Endothelial cell (in vitro differentiated cells): ENCODE results near the gene HSP90AA1. TPM values are rescaled to one million over a fixed set of nuclear protein-coding genes. Genes with fewer than 3 reads are reported as not detected.

Experiments used
- DNase-seq: peaks from one replicate; pipeline ENCODE4 v3.0.0; 2021; ENCODE audit warnings: low spot score
- H3K27ac Mint-ChIP-seq: one replicate; pipeline ENCODE4 v1.8.0; 2021; ENCODE audit warnings: mixed read lengths, inconsistent platforms; ENCODE audit not compliant: unreplicated experiment
- H3K27me3 Mint-ChIP-seq: one replicate; pipeline ENCODE4 v1.8.0; 2021; ENCODE audit warnings: mild to moderate bottlenecking, moderate library complexity, mixed read lengths, inconsistent platforms; ENCODE audit not compliant: unreplicated experiment
- H3K36me3 Mint-ChIP-seq: one replicate; pipeline ENCODE4 v1.8.0; 2021; ENCODE audit warnings: mild to moderate bottlenecking, low read depth, mixed read lengths, inconsistent platforms; ENCODE audit not compliant: unreplicated experiment
- H3K4me1 Mint-ChIP-seq: one replicate; pipeline ENCODE4 v1.8.0; 2021; ENCODE audit warnings: mild to moderate bottlenecking, mixed read lengths, inconsistent platforms; ENCODE audit not compliant: unreplicated experiment
- H3K4me3 Mint-ChIP-seq: one replicate; pipeline ENCODE4 v1.8.0; 2021; ENCODE audit warnings: mild to moderate bottlenecking, mixed read lengths, inconsistent platforms; ENCODE audit not compliant: unreplicated experiment
- H3K9me3 Mint-ChIP-seq: one replicate; pipeline ENCODE4 v1.8.0; 2021; ENCODE audit warnings: mixed read lengths, inconsistent platforms; ENCODE audit not compliant: unreplicated experiment
- total RNA-seq: library from RNA; stranded (reverse); fragmentation: NEBNext Ultra II Directional; extraction: Animal tissue kit (Norgen Biotek cat#: 25700); gene quantifications from one replicate; pipeline ENCODE4 v1.2.1, GENCODE V29; 2021; ENCODE audit not compliant: unreplicated experiment
- TF ChIP-seq, protein P1 (sequence below): fragments of 200-600 bp; sonication (generic); IDR thresholded peaks from one replicate; pipeline ENCODE4 v1.5.0; 2021; ENCODE audit warnings: antibody characterized with exemption; ENCODE audit not compliant: unreplicated experiment

Gene HSP90AA1
- total RNA-seq, 1 donor from 2014 or later, result 246 TPM

DNA sequence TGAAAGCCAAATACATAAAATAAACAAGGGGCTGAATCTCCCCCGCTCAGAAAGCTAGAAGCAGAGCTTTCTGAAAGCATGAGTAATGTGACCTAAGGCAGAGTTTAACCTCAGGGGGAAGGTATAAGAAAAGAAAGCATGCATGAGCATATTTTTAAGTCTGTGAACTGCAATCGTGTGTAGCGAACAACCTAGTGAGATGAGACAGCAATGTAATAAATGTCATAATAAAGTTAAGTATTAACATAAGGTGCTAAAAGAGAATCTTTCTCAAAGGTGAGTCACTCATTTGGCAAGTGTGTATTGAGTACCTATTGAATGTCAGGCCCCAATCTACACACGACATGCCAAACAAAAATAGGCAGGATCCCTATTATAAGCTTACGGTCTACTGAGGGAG, 38.7 kb upstream of the HSP90AA1 start:
- peaks cover 3% of the 10 kb centered on the region for H3K36me3 Mint-ChIP-seq
- H3K4me3 Mint-ChIP-seq, result no peak overlapping the region
- H3K9me3 Mint-ChIP-seq, result no peaks in the 10 kb centered on the region
- H3K4me1 Mint-ChIP-seq, result peaks cover 11% of the 10 kb centered on the region
- DNase-seq, result no peak
- TF ChIP-seq, protein P1, sequence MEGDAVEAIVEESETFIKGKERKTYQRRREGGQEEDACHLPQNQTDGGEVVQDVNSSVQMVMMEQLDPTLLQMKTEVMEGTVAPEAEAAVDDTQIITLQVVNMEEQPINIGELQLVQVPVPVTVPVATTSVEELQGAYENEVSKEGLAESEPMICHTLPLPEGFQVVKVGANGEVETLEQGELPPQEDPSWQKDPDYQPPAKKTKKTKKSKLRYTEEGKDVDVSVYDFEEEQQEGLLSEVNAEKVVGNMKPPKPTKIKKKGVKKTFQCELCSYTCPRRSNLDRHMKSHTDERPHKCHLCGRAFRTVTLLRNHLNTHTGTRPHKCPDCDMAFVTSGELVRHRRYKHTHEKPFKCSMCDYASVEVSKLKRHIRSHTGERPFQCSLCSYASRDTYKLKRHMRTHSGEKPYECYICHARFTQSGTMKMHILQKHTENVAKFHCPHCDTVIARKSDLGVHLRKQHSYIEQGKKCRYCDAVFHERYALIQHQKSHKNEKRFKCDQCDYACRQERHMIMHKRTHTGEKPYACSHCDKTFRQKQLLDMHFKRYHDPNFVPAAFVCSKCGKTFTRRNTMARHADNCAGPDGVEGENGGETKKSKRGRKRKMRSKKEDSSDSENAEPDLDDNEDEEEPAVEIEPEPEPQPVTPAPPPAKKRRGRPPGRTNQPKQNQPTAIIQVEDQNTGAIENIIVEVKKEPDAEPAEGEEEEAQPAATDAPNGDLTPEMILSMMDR, result no peak
- H3K27me3 Mint-ChIP-seq, result no peaks in the 10 kb centered on the region
- H3K27ac Mint-ChIP-seq, result peak overlapping the region; percentile 2

DNA sequence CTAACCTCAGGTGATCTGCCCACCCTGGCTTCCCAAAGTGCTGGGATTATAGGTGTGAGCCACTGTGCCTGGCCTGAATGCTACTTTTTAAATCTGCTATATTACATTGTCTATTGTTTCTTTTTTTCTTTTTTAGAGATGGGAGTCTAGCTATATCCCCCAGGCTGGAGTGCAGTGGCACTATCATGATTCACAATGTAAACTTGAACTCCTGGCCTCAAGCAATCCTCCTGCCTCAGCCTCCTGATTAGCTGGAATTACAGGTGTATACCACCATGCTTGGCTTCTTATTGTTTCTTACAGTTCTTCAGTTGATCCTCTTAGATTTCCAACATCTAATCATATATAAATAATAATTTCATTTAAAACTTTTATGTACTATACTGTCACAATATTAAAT, 37.6 kb upstream of the HSP90AA1 start:
- Mint-ChIP-seq H3K9me3 (no peaks in the 10 kb centered on the region), H3K36me3 (no peaks in the 10 kb centered on the region), H3K4me3 (no peak overlapping the region), H3K4me1 (peaks cover 11% of the 10 kb centered on the region), H3K27ac (no peak overlapping the region), H3K27me3 (no peaks in the 10 kb centered on the region)
- no peak for DNase-seq
- TF ChIP-seq, protein P1, result no peak

DNA sequence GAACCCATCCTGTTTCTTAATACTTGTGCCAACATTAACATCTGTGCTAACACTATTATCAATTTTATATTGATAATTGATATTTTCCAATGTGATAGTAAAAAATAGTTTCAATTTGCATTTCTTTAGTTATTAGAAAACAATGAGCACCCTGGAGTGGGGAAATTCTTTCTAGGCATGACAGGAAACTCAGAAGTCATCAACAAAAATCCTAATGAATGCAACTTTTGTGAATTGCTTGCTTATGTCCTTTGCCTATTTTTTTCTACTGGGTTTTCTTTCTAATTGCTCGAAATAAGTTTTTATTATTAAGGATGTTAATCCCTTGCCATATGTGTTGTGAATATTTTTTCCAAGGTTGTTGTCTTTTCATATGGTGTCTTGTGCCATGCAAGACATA, 34.7 kb upstream of the HSP90AA1 start:
- Mint-ChIP-seq H3K27ac (no peak overlapping the region), H3K27me3 (peaks cover 2% of the 10 kb centered on the region), H3K4me3 (no peak overlapping the region)

DNA sequence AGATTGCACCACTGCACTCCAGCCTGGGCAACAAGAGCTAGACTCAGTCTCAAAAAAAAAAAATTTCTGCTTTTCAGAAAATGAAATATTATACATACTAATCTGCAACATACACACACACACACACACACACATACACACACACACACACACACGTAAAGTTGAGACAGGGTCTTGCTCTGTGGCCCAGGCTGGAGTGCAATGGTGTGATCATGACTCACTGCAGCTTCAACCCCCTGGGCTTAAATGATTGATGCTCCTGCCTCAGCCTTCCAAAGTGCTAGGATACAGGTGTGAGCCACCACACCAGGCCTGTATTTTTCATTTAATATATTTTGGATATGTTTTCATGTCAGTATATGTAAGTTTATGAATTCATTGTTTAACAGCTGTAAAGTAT, 34.0 kb upstream of the HSP90AA1 start:
- Mint-ChIP-seq H3K4me1 (peaks cover 7% of the 10 kb centered on the region), H3K9me3 (no peaks in the 10 kb centered on the region), H3K4me3 (no peak overlapping the region), H3K27me3 (peaks cover 5% of the 10 kb centered on the region), H3K36me3 (peaks cover 13% of the 10 kb centered on the region), H3K27ac (no peak overlapping the region)
- TF ChIP-seq, protein P1, result no peak
- DNase-seq, result no peak

More for the DNA sequence above, 34.7 kb upstream of the HSP90AA1 start:
- TF ChIP-seq, protein P1, result no peak
- no peak for DNase-seq
- peaks cover 11% of the 10 kb centered on the region for H3K4me1 Mint-ChIP-seq
- no peaks in the 10 kb centered on the region for H3K9me3 Mint-ChIP-seq
- H3K36me3 Mint-ChIP-seq, result peaks cover 8% of the 10 kb centered on the region

DNA sequence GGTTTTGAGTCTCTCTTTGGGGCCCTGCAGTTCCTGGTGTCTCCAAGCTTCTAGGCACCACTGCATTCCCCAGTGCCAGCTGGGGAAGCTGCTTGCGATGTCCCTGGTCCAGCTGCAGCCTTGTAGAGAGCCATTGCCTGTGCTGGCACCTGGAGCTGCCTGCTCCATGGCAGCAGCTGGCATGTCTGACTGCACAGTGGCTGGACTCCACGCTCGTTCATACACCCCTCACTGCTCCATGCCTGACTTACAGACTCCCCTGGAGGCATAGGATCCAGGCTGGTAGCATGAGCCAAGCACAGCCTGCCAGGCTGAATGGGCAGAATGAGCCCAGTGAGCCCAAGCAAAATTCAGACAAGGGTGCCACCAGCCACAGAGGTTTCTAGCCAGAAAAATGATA, 31.0 kb upstream of the HSP90AA1 start:
- Mint-ChIP-seq H3K27ac (no peak overlapping the region), H3K9me3 (no peaks in the 10 kb centered on the region), H3K4me3 (no peak overlapping the region), H3K36me3 (peaks cover 13% of the 10 kb centered on the region), H3K27me3 (peaks cover 5% of the 10 kb centered on the region), H3K4me1 (no peaks in the 10 kb centered on the region)
- TF ChIP-seq, protein P1, result no peak
- no peak for DNase-seq
